LHCN-M2 (cell line): ENCODE measurements around the gene PWP2. TPM values are rescaled to one million over a fixed set of nuclear protein-coding genes. Genes with fewer than 3 reads are reported as not detected.
"Not testable (repeated sequence)": the region's sequence is repeated elsewhere in the genome, so short reads cannot be mapped to it uniquely, and the experiment has no call there.

Source experiments
- DNase-seq: peaks from one replicate; pipeline ENCODE4 v3.0.0-alpha.2; 2012; ENCODE audit warnings: low read depth
- total RNA-seq: library from RNA; depleted of rRNA; stranded (reverse); fragments of >200 nt; gene quantifications from 2 replicates; pipeline ENCODE4 v1.2.3, GENCODE V29; 2014

PWP2 gene
- total RNA-seq, 1 experiment from 2014 or later, result 28.0 TPM

- no peak for DNase-seq
Observed at GRCh38 chr21:44083631-44084291, 23.4 kb upstream of the PWP2 start.

- no peak for DNase-seq
Observed at GRCh38 chr21:44084496-44085241, 22.5 kb upstream of the PWP2 start.

DNA sequence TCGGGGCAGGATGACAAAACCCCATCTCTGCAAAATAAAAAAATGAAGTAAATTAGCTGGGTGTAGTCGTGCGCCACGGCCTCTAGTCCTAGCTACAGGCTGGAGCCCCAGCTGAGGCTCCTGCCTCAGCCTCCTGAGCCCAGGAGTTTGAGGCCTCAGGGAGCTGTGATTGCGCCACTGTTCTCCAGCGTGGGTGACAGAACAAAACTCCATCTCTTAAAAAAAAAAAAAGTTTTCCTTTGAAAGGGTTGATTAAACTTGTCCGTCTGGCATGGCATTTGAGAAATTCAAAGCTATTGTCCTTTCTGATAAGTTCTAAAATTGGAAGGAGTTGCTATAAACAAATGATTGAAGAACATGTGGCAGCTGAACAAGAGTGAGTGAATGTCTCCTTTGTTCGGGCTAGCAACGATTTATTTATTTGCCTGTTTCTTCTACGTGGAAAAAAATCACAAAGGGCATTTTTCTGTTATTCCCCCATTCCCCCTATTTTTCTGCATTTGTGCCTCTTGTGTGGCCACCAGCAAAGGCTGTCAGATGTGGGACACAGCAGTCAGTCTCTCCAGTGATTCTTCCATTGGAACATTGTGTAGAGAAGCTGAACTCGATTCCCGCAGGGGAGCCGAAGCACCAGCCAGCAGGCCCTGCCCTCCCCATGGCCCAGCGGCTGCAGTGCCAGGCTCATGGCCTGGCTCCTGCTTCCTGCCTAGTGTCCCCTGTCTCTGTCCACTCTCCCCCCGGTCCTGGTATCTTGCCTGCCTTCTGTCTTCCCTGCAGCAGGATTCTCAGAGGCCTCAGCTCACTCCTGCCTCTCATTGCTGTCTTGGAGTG is 21.5 kb upstream of the PWP2 start:
- DNase-seq, result no peak

GRCh38 chr21:44086636-44087425 is 20.4 kb upstream of the PWP2 start:
- DNase-seq, result no peak

DNA sequence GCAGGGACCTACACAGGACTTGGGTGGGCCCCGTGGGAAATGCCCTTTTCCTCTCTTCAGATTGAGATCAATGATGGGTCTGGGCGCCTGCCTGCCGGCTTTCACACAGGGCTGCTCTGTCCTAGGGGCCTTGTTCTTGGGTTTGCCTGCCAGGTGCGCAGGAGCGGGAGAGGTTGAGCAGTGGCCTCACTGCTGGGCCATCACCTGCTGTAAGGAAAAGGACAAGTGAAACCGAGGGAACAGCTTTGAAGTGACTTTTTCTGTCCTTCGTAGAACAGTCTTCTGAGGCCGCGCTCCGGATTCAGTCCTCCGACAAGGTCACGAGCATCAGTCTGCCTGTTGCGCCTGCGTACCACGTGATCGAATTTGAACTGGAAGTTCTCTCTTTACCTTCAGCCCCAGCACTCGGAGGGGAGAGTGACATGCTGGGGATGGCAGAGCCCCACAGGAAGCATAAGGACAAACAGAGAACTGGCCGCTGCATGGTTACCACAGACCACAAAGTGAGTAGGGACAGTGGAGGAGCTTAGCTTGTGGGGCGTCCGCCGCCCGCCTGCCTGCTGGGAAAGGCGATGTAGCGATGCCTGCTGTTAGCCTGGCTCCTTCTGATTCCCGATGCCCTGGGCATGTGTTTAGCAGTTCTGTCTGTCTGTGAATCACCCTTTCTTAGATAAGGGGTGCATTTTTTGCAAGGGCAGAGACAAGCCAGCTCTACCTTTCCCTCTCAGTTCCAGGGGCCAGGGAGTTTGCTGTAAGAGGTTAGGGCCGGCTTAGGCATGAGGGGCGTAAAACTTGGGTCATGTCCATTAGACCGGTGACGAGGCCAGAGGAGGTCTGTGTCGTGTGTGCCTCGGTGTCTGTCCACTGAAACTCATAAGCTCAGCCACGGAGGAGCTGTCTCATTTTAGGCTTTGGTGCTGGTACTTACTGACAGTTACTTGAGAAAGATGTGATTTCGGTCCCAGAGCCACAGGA is 19.5 kb upstream of the PWP2 start:
- no peak for DNase-seq

DNA sequence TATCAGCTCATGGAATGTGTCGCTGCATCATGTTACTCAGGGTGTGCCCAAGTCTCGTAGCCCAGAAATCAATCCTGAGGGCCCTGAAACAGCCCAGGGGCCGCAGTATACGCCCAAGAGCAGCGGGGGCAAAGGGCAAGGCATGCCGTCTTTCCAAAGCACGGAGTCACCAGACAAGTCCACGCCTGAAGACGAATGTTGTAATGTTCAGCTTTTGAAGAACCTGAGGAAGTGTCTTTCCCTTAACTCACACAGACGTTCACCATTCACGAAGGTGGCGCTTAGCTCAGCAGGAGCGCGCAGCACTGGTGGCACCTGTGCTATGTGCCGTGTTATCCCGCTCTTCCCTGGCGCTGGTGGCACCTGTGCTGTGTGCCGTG is 18.8 kb upstream of the PWP2 start:
- DNase-seq, result no peak

DNA sequence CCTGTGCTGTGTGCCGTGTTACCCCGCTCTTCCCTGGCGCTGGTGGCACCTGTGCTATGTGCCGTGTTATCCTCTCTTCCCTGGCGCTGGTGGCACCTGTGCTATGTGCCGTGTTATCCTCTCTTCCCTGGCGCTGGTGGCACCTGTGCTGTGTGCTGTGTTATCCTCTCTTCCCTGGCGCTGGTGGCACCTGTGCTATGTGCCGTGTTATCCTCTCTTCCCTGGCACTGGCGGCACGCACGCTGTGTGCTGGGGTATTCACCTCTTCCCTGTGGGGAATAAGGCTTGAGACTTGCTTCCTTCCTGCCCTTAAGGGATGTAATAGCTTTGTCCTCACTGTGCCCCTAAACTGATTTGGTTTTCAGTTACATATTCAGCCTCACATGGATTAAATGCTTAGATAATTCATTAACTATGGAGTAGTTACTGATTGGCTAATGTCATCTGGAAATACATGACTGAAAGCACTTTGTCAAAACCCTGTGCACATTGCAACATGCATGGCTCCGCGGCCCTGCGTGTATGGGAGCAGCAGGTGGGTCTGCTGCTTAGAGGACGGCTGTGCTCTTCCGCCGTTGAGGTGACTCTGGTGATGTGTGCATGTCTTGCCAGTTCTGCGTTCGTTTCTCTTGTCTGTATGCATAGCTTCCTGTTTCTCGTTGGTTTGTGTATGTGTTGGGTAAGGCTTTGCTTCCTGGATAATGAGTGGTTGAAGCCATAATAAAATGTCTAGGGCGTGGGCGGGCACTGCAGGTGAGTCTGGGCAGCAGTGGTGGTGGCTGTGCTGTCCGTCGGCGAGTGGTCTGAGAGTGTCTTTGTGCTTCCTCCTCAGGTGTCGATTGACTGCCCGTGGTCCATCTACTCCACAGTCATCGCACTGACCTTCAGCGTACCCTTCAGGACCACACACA is 17.9 kb upstream of the PWP2 start:
- DNase-seq, result no peak

DNA sequence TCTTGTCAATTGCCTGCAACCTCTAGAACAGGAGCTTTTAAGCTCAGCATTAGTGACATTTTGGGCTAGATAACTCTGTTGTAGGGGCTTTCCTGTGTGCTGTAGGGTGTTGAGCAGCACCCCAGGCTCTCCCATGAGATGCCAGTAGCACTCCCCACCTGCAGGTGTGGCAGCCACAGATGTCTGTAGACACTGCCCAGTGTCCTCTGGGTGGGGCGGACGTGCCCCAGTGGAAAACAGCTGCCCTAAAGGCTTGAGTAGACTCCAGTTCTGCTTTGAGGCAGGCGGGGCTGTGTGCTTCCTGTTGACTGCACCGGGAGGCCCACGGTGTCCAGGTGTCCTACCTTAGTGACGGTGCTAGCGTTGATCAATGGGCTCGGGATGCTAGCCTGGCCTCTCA is 16.9 kb upstream of the PWP2 start:
- DNase-seq, result no peak

DNA sequence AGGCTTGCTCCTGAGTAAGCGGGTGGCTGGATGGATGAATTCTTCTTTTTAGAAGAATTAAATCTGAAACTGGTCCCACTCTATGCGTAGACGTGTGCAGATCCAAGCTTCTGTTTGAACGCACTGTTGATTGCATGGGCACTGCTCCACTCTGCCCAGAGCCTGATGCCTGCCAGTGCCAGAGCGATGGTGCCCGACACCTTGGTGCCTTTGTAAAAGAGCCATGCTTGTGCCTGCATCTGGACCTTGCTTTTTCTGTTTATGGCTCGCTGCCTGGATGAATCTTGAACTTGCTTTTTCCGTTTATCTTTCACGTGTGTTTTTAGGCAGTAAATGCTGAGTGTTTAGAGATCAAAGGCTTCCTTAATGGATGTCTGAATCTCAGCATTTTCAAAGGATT is 15.0 kb upstream of the PWP2 start:
- no peak for DNase-seq

DNA sequence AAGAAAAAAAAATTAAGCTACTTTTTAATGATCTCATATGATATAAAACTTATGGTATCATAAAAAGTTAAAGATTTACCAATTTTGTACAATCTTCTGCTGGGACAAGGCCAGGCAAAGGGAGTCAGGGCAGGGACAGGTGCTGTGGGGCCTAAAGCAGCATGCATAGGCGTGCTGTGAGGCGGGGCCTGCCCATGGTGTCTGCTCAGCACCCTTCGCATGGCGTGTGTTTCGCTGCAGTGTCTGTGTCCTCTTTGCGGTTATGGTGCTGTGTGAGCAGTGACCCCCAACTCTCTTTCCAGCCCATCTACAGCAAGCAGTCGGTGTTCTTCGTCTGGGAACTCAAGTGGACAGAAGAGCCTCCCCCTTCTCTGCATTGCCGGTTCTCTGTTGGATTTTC is 13.4 kb upstream of the PWP2 start:
- no peak for DNase-seq

- no peak for DNase-seq
Observed at GRCh38 chr21:44094832-44095231, 12.4 kb upstream of the PWP2 start.

GRCh38 chr21:44098507-44098906 is 8.7 kb upstream of the PWP2 start:
- not testable (repeated sequence) for DNase-seq

DNA sequence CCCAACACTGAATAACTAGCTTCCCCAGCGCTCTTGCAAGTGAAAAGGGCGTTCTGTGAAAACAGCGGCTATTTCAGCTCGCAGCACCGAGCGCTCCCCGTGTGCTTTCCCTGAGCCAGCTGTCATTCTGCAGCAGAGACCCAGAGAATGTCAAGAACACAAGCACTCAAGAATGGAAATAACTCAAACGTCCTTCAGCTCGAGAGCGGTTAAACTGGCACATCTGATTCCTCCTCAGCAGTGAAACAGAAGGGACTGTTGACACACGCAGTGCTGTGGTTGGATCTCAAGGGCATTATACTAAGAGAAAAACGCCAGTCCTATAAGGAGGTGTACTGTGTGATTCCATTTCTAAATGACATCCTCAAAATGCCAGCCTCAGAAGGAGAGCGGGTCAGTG is 8.2 kb upstream of the PWP2 start:
- not testable (repeated sequence) for DNase-seq

DNA sequence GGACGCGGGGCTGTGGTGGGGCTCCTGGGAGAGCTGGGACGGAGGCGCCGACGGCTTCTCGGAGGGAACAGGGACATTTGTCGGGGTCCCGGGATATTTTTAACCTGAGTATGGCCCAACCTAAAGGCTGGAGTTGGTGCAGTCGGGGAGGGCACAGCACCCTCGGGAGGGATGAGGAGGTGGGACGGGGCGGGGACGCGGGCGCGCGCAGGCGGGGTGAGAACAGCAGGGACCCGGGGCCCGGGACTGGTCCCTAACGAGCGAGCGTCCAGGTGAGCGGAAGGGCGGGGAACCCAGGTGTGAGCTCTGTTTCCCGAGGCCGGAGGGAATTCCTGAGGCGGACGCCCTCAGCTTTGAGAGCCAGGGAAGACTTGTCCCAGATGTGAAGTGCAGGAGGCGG is 390 bp downstream of the PWP2 start:
- not testable (repeated sequence) for DNase-seq

- not testable (repeated sequence) for DNase-seq
Observed at GRCh38 chr21:44113702-44114371, 6.6 kb downstream of the PWP2 start.

GRCh38 chr21:44122131-44122530 is 14.9 kb downstream of the PWP2 start:
- DNase-seq, result not testable (repeated sequence)

DNA sequence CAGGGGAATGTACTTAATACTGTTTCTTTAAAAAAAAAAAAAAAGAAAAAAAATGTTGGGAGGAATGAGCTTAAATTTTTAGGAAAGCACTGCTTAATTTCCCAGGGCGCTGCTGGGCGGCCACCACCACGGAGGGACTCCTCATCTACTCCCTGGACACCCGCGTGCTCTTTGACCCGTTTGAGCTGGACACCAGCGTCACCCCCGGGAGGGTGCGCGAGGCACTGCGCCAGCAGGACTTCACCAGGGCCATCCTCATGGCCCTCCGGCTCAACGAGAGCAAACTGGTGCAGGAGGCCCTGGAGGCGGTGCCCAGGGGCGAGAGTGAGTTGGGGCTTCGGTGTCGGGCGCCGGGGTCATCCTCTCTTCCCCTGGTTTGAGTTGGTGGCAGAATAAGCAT is 20.6 kb downstream of the PWP2 start:
- not testable (repeated sequence) for DNase-seq

GRCh38 chr21:44133715-44134057 is 26.5 kb downstream of the PWP2 start:
- not testable (repeated sequence) for DNase-seq

DNA sequence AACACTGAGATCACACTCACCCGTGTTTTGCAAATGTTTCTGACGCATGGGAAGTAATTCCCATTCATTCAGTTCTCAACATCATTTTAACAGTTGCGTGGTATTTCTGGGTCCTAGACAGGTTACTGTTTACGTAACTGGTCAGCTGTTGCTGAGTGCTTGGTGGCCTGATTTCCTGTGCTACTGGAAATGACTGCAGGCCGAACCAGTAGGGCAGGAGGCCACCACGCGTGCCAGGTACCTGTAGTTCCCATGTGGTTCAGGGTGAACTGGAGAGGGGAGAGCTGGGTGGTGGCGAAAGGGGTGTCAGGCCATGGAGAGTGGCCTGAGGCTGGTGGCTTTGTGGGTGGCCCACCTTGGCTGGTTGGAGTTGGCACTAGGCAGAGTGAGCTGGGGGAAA is 27.5 kb downstream of the PWP2 start:
- not testable (repeated sequence) for DNase-seq
